ENCODE data around the gene GRHL1. TPM values are rescaled to one million over a fixed set of nuclear protein-coding genes. Genes with fewer than 3 reads are reported as not detected.

Gene GRHL1
- total RNA-seq, 1 experiment from 2014 or later, result 2.5 TPM

DNA sequence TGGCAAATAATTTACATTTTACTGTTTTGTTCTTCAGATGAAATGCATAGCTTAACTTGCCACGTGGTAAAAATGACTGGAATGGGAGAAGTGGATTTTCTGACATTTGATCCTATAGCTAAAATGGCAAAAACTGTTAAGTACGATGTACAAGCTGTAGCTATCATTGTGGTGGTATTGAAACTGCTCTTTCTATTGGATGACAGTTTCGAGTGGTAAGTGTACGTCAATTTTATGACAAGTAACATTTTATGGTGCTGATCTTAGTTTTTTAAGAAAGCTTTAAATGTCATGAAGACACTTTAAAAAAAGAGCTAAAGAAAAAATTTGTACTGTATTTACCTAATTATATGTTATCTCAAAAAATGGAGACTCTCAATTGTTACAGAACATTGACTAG is 40.8 kb upstream of the GRHL1 start:
- Histone ChIP-seq H3K9me3 (ENCODE audit: control insufficient read depth, low read depth, low read length) (no peaks in the 10 kb centered on the region), H2BK20ac (ENCODE audit: low read depth, low read length, poor library complexity, severe bottlenecking) (no peak overlapping the region), H3K14ac (ENCODE audit: insufficient read depth, low read length) (no peak overlapping the region), H2BK12ac (ENCODE audit: insufficient read length, low read depth, low read length) (no peak overlapping the region), H3K79me2 (ENCODE audit: insufficient read depth, low read length) (no peaks in the 10 kb centered on the region), H3K18ac (ENCODE audit: insufficient read length, low read depth, low read length) (no peak overlapping the region), H3K27ac (ENCODE audit: insufficient read length, low read depth, low read length) (no peak overlapping the region), H2AFZ (ENCODE audit: low read length) (no peak overlapping the region), H3K27me3 (ENCODE audit: insufficient read depth, low read length) (no peaks in the 10 kb centered on the region), H3K56ac (ENCODE audit: insufficient read length, low read depth, low read length) (no peak overlapping the region), H4K5ac (ENCODE audit: insufficient read length, low read depth, low read length) (no peak overlapping the region), H2AK5ac (ENCODE audit: insufficient read length, low read length) (no peak overlapping the region), H3K23ac (ENCODE audit: insufficient read length, low read depth, low read length) (no peak overlapping the region), H3K23me2 (ENCODE audit: insufficient read length, low read depth, low read length, poor library complexity, severe bottlenecking) (no peaks in the 10 kb centered on the region), H2BK5ac (ENCODE audit: insufficient read length, low read length) (no peak overlapping the region), H3K79me1 (ENCODE audit: insufficient read depth, low read depth, low read length, poor library complexity, severe bottlenecking) (no peaks in the 10 kb centered on the region), H2BK120ac (ENCODE audit: low read depth, low read length, poor library complexity, severe bottlenecking) (no peak overlapping the region), H2BK15ac (ENCODE audit: low read depth, low read length) (no peak overlapping the region), H3K9ac (ENCODE audit: extremely low read depth, insufficient read length, low read length) (no peak overlapping the region), H4K91ac (ENCODE audit: insufficient read length, low read depth, low read length) (no peak overlapping the region), H3K4me2 (ENCODE audit: insufficient read depth, insufficient read length, low read length) (no peak overlapping the region), H3T11ph (ENCODE audit: low read length) (no peak overlapping the region), H4K8ac (replicated peaks; ENCODE audit: insufficient read length, low read depth, low read length) (no peak overlapping the region), H4K20me1 (ENCODE audit: control insufficient read depth, insufficient read depth, insufficient read length) (no peaks in the 10 kb centered on the region), H3K4me1 (ENCODE audit: insufficient read depth, low read length) (no peaks in the 10 kb centered on the region), H3K4ac (ENCODE audit: low read depth, low read length) (no peak overlapping the region)
- no CpG with 5 or more reads among the region's 4 CpGs for WGBS (ENCODE audit: extremely low coverage, insufficient read length, low lambda C conversion rate)
- no peak overlapping the region for H3K4me3 Mint-ChIP-seq
- no peak for DNase-seq
- H3K36me3 Mint-ChIP-seq (ENCODE audit: insufficient read depth in 1 of 3, low read depth in 3 of 3), result peaks cover 0 to 30% (median 26%) of the 10 kb centered on the region in 3 experiments; a peak in 5 of 7 replicates
- TF ChIP-seq, protein P1, sequence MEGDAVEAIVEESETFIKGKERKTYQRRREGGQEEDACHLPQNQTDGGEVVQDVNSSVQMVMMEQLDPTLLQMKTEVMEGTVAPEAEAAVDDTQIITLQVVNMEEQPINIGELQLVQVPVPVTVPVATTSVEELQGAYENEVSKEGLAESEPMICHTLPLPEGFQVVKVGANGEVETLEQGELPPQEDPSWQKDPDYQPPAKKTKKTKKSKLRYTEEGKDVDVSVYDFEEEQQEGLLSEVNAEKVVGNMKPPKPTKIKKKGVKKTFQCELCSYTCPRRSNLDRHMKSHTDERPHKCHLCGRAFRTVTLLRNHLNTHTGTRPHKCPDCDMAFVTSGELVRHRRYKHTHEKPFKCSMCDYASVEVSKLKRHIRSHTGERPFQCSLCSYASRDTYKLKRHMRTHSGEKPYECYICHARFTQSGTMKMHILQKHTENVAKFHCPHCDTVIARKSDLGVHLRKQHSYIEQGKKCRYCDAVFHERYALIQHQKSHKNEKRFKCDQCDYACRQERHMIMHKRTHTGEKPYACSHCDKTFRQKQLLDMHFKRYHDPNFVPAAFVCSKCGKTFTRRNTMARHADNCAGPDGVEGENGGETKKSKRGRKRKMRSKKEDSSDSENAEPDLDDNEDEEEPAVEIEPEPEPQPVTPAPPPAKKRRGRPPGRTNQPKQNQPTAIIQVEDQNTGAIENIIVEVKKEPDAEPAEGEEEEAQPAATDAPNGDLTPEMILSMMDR (conservative IDR thresholded peaks at IDR 0.05), result no peak
- no peaks in the 10 kb centered on the region for H3K9me3 Mint-ChIP-seq
- H3K27me3 Mint-ChIP-seq (ENCODE audit: low read depth), result no peaks in the 10 kb centered on the region
- no peaks in the 10 kb centered on the region for H3K4me1 Mint-ChIP-seq
- H3K27ac Mint-ChIP-seq, result no peak overlapping the region
